Keratinocyte (primary cell): ENCODE measurements around the gene SLC25A11.
A peak's percentile ranks its signal among the peaks of the same experiment; 100 is the strongest.

Experiments
- CTCF ChIP-seq, 3 experiments: IDR thresholded peaks in 1 of 3; conservative IDR thresholded peaks in 1 of 3; optimal IDR thresholded peaks in 1 of 3; 2 replicates in 2 of 3; 3 replicates in 1 of 3; pipeline versions ENCODE3 to v1.5.1; 2011; ENCODE audit warnings: low read length in 3 of 3, mild to moderate bottlenecking in 3 of 3, moderate library complexity in 2 of 3, control low read depth in 1 of 3, inconsistent platforms in 1 of 3; ENCODE audit not compliant: insufficient read depth in 2 of 3; ENCODE audit errors: extremely low read depth in 1 of 3
- EZH2 ChIP-seq: IDR thresholded peaks from one replicate; pipeline ENCODE4 v1.6.1; 2012; ENCODE audit warnings: inconsistent platforms, mild to moderate bottlenecking, low read length, moderate library complexity

GRCh38 chr17:4956493-4957061, 16.7 kb upstream of the SLC25A11 start:
- peak; percentile 18 to 49 (median 28) for TF ChIP-seq CTCF (optimal IDR thresholded peaks at IDR 0.05 in 1 of 3, IDR thresholded peaks at IDR 0.05 in 1 of 3, conservative IDR thresholded peaks at IDR 0.05 in 1 of 3; ENCODE audit: extremely low read depth in 1 of 3, insufficient read depth in 2 of 3, low read length in 3 of 3)
- TF ChIP-seq EZH2 = no peak
